Measurements from ENCODE around the gene ARHGAP28.

The ARHGAP28 gene

DNA sequence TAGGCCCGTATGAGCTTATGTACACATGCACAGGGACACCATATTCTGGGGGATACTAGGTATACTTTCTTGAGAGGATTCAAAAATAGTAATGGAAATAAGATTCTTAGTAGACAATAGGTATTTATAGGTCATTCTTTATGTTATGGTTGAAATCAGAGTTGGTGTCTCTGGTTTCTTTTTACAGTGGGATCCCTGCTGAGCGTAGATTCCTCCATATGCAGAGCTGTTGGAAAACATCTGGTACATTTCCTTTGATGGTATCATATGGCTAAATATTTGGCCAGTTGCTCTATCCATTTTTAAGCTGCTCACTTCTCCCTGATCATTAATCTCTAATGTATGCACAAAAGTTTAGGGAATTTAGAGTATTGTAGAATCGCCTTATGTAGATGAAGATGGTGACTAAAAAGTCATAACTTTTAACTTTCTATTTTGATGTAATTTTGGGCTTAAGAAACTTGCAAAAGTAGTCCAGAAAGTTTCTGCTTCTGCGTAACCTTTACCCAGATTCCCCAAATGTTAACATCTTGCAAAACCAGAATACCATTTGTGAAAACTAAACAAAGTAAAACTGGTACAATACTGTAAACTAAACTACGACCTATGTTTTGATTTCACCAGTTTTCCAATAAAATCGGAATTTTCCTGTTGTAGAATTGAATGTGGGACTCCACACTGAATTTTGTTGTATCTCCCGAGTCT is 5.4 kb downstream of the ARHGAP28 start:
- Histone ChIP-seq H3K9me3 (ENCODE audit: control insufficient read depth, low read length) (no peaks in the 10 kb centered on the region), H2AFZ (no peak overlapping the region), H3K27me3 (ENCODE audit: control insufficient read depth, insufficient read depth, low read length) (no peaks in the 10 kb centered on the region), H3K27ac (no peak overlapping the region), H3K36me3 (ENCODE audit: control insufficient read depth, insufficient read depth, low read length) (no peaks in the 10 kb centered on the region), H3K4me2 (ENCODE audit: low read length) (no peak overlapping the region), H3K4me3 (ENCODE audit: low read depth, low read length) (no peak overlapping the region), H3K9ac (no peak overlapping the region), H3K4me1 (no peaks in the 10 kb centered on the region), H3K79me2 (no peaks in the 10 kb centered on the region)
- TF ChIP-seq, protein P1, sequence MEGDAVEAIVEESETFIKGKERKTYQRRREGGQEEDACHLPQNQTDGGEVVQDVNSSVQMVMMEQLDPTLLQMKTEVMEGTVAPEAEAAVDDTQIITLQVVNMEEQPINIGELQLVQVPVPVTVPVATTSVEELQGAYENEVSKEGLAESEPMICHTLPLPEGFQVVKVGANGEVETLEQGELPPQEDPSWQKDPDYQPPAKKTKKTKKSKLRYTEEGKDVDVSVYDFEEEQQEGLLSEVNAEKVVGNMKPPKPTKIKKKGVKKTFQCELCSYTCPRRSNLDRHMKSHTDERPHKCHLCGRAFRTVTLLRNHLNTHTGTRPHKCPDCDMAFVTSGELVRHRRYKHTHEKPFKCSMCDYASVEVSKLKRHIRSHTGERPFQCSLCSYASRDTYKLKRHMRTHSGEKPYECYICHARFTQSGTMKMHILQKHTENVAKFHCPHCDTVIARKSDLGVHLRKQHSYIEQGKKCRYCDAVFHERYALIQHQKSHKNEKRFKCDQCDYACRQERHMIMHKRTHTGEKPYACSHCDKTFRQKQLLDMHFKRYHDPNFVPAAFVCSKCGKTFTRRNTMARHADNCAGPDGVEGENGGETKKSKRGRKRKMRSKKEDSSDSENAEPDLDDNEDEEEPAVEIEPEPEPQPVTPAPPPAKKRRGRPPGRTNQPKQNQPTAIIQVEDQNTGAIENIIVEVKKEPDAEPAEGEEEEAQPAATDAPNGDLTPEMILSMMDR (IDR thresholded peaks at IDR 0.05), result no peak

DNA sequence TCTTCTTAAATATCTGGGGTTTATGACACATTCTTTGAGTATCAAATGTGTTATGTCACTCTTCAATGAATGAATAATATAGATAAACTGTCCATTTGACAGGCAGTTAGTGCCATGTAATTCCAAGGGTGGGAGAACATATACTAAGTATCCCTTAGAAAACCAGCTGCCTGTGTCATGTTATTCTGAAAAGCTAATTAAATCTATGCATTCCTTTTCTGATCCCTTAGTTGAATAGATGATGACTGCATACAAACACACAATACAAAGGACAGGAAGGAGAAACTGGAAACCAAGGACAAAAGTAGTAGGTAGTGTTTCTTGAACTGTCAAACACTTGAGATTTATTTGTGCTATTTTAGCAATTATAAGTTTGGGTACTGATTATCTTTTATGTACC is 8.3 kb downstream of the ARHGAP28 start:
- no peak overlapping the region for H3K4me2 ChIP-seq (ENCODE audit: low read length)
- no peaks in the 10 kb centered on the region for H3K9me3 ChIP-seq (ENCODE audit: control insufficient read depth, low read length)
- no peak overlapping the region for H3K9ac ChIP-seq
- H3K27ac ChIP-seq, result no peak overlapping the region
- no peaks in the 10 kb centered on the region for H3K79me2 ChIP-seq
- H3K27me3 ChIP-seq (ENCODE audit: control insufficient read depth, insufficient read depth, low read length), result no peaks in the 10 kb centered on the region
- no peaks in the 10 kb centered on the region for H3K4me1 ChIP-seq
- no peak overlapping the region for H3K4me3 ChIP-seq (ENCODE audit: low read depth, low read length)
- no peaks in the 10 kb centered on the region for H3K36me3 ChIP-seq (ENCODE audit: control insufficient read depth, insufficient read depth, low read length)
- TF ChIP-seq, protein P1 (IDR thresholded peaks at IDR 0.05), result no peak
- H2AFZ ChIP-seq, result no peak overlapping the region

DNA sequence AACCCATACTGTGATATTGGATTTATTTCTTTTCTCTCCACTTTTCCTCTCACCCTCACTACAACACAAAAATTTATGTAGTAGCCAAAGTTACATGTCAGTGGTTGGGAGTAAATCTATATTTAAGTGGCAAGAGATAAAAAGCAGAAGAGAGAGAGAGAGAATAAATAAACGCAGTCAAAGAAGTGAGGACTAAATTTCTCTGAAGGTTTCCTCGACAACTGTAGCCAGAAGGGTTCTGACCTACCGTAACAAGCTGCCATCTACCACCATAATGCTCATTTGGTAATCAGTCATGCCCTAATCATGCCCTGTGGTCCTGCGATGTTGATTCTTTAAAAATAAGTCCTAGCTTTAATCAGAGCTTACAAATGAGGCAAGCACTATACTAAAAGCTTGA is 9.1 kb downstream of the ARHGAP28 start:
- H3K79me2 ChIP-seq, result no peaks in the 10 kb centered on the region
- H3K27ac ChIP-seq, result no peak overlapping the region
- TF ChIP-seq, protein P1 (IDR thresholded peaks at IDR 0.05), result no peak
- H3K4me2 ChIP-seq (ENCODE audit: low read length), result no peak overlapping the region
- no peaks in the 10 kb centered on the region for H3K27me3 ChIP-seq (ENCODE audit: control insufficient read depth, insufficient read depth, low read length)
- no peak overlapping the region for H2AFZ ChIP-seq
- H3K9me3 ChIP-seq (ENCODE audit: control insufficient read depth, low read length), result no peaks in the 10 kb centered on the region
- no peak overlapping the region for H3K9ac ChIP-seq
- no peak overlapping the region for H3K4me3 ChIP-seq (ENCODE audit: low read depth, low read length)
- no peaks in the 10 kb centered on the region for H3K36me3 ChIP-seq (ENCODE audit: control insufficient read depth, insufficient read depth, low read length)
- no peaks in the 10 kb centered on the region for H3K4me1 ChIP-seq

DNA sequence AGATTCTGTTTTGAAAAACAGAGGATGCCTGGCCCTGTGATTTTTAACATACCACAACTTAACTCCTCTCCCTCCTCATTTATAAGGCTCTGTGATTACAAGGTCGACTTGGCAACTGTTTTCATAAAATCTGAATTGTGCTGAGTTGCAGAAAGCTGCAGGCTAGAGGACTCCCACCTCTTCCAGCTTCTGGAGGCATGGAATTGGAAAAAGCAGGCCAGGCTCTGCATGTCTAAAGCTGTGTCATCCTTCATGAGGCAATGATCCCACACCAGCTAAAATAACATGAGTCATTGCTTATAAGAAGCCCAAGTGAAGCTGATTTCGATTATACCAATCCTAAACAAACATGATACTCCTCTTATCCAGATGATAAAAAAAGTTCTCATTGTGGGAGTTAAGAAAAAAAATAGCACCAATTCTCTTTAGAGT is 11.7 kb downstream of the ARHGAP28 start:
- H3K27me3 ChIP-seq (ENCODE audit: control insufficient read depth, insufficient read depth, low read length), result no peaks in the 10 kb centered on the region
- H3K4me3 ChIP-seq (ENCODE audit: low read depth, low read length), result no peak overlapping the region
- H3K4me2 ChIP-seq (ENCODE audit: low read length), result no peak overlapping the region
- H3K4me1 ChIP-seq, result no peaks in the 10 kb centered on the region
- H3K79me2 ChIP-seq, result no peaks in the 10 kb centered on the region
- H3K9me3 ChIP-seq (ENCODE audit: control insufficient read depth, low read length), result no peaks in the 10 kb centered on the region
- no peak overlapping the region for H3K9ac ChIP-seq
- no peak overlapping the region for H2AFZ ChIP-seq
- no peak overlapping the region for H3K27ac ChIP-seq
- H3K36me3 ChIP-seq (ENCODE audit: control insufficient read depth, insufficient read depth, low read length), result no peaks in the 10 kb centered on the region
- TF ChIP-seq, protein P1 (IDR thresholded peaks at IDR 0.05), result no peak

DNA sequence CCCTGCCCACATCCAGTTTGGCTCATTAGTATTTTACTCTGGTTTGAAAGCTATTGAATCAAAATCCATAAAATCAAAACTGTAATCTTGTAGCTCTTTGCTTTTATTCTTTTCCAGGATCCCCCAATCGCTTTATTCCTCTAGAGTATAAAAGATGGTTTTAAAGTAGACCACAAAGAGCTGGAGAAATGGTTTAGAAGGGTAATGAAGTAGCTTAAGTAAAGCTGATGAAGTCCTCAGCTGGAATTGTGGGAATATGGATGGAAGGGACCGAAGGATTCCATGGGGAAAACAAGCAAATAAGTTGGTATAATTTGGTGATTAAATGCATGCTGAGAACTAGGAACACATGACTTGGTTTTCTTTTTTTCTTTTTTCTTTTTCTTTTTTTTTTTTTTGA is 12.3 kb downstream of the ARHGAP28 start:
- no peaks in the 10 kb centered on the region for H3K79me2 ChIP-seq
- H3K4me1 ChIP-seq, result no peaks in the 10 kb centered on the region
- H2AFZ ChIP-seq, result no peak overlapping the region
- TF ChIP-seq, protein P1 (IDR thresholded peaks at IDR 0.05), result no peak
- H3K9me3 ChIP-seq (ENCODE audit: control insufficient read depth, low read length), result no peaks in the 10 kb centered on the region
- H3K4me3 ChIP-seq (ENCODE audit: low read depth, low read length), result no peak overlapping the region
- H3K27ac ChIP-seq, result no peak overlapping the region
- no peaks in the 10 kb centered on the region for H3K27me3 ChIP-seq (ENCODE audit: control insufficient read depth, insufficient read depth, low read length)
- H3K9ac ChIP-seq, result no peak overlapping the region
- H3K4me2 ChIP-seq (ENCODE audit: low read length), result no peak overlapping the region
- no peaks in the 10 kb centered on the region for H3K36me3 ChIP-seq (ENCODE audit: control insufficient read depth, insufficient read depth, low read length)
